GM20431 (cell line): ENCODE data around the gene GPRIN2.
"Not testable (repeated sequence)": the region's sequence is repeated elsewhere in the genome, so short reads cannot be mapped to it uniquely, and the experiment has no call there.

ENCODE experiments used
- in situ Hi-C: fragments of 300-500 bp; cut with MseI, MboI; formaldehyde crosslinking; loops from one replicate; pipeline ENCODE4 v1.15.0; 2020; ENCODE audit warnings: low sequenced_read_pairs; ENCODE audit not compliant: unreplicated experiment

The GPRIN2 gene

DNA sequence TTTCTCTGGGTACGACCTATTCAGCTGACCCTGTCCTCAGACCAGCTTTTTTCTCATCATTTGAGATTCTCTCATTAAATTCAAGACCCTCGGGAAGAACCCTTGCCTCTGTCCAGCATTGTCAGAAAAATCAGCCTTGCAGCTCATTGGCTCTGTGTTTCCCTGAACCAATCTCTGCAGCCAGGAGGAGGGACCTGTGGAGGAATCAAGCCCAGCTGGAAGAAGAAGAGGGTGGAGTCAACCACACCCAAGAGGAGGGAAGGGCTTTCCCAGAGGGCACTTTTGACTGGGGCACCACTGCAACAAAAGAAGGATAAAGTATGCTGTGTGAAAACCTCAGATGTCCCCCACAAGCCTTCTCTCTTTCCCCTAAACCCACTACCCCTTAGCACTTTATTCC is 14.2 kb upstream of the GPRIN2 start:
- in situ Hi-C loops: not testable (repeated sequence)

DNA sequence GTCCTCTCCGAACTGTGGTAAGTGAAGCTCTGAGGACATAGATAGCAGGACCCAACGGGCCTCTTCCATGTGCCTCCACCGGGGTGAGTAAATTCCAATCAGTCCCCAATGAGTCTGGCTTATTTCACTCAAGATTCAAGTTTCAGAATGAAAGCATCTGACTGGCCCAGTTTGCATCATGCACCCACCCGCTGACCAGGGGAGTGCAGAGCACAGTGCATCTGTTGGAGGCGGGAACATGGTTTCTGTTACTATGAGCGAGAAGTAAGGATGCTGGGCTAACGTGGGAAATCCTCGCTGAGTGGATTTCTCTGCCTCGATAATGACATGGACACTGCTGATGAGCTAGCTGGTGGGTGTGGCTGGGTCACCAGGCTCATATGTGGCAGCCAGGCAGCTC is 10.7 kb upstream of the GPRIN2 start:
- in situ Hi-C loops: not testable (repeated sequence)

GRCh38 chr10:46565591-46566332 is 9.3 kb upstream of the GPRIN2 start:
- in situ Hi-C loops: not testable (repeated sequence)

DNA sequence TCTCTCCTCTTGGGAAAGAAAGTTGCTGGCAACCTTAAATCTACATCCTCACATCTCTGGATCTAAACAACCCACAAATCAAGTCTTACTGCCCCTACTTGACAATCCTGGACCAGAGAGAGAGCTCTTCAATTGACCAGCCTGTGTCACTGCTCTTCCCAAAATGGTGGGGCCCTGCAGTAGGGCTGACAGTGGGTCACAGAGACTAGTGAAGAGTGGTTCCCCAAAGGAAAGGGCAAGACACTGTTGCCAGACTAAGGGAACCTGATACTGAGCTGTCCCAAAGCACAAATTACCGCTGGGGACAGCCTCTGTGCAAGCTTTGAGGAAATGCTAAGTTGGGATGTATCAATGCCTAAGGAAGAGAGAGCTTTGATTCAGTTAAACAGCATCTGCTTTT is 4.5 kb upstream of the GPRIN2 start:
- in situ Hi-C loops: no loop called here

GRCh38 chr10:46560381-46560780 is 3.9 kb upstream of the GPRIN2 start:
- in situ Hi-C loops: no loop called here

GRCh38 chr10:46559231-46559671 is 2.8 kb upstream of the GPRIN2 start:
- in situ Hi-C loops: no loop called here

DNA sequence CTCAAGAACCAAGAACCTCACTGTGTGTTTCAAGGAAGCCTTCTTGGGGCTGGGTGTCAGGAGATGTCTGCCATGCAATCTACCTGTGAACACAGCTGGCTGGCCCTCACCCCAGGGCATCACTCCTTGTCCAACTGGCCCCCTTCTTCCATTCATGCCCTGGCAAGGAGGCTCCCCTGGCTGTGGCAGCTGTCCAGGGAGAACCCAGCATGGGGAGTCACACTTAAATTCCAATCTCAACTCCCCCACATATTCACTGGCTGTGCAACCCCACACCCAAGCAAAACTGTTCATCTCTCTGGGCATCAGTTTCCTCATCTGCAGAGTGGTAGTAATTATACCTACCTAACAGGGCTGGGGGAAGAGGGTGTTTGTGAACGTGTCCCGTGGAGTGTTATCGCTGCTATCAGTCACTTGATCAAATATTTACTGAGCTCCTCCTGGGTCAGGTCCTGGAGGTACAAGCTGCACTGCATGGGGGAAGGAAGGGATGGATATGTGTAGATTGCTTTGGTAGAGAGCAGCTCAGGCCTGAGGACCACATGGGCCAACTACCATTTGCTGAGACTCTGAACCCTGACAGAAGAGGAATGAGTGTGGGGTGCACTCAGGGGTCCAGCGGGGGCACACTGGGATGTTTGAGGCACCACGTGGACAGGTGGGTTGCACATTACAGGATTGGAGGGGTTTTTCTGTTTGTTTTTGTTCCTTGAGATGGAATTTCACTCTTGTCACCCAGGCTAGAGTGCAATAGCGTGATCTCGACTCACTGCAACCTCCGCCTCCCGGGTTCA is 2.1 kb upstream of the GPRIN2 start:
- in situ Hi-C loops: no loop called here

- in situ Hi-C loops: no loop called here
Observed at GRCh38 chr10:46558122-46558391, 1.6 kb upstream of the GPRIN2 start.

DNA sequence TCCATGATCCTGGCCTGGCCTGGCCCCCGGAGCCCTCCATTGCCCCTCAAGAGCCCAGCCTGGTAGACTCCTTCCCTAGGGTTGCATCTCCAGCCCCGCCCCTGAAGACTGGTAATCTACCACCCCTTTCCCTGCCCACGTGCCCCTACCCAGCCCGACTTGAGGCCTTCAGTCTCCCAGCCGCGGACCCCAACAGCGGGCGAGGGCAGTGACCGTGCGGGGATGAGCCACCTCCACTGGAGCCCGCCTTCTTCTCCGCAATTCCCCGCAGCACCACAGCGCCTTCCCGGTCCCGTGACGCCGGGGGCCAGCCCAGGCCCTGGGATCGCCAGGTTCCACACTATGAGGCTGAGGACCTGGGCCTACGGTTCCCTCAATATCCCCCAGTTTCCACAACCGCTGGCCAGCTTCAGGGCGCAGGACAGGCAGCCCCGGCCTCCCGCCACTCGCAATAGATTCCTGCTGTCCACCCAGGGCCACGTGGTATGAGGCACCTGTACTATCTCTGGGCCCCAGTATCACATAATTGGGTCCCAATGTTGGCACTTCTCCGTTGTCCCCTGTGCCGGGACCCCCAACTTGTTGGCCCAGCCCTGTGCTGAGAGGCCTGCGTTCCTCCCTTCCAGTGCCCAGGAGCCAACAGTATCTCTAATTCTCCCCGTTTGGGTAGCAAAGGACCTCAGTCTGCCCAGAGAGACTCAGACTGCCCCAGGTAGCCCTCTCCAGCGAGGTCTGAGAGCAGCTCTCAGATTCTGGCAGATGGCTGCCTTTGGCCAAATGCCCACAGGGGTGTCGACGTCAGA is 1.1 kb upstream of the GPRIN2 start:
- in situ Hi-C loops: no loop called here

GRCh38 chr10:46555713-46556514 is 544 bp downstream of the GPRIN2 start:
- in situ Hi-C loops: no loop called here

- in situ Hi-C loops: no loop called here
Observed at GRCh38 chr10:46555366-46555712, 1.1 kb downstream of the GPRIN2 start.

GRCh38 chr10:46554166-46554781 is 2.2 kb downstream of the GPRIN2 start:
- in situ Hi-C loops: no loop called here

DNA sequence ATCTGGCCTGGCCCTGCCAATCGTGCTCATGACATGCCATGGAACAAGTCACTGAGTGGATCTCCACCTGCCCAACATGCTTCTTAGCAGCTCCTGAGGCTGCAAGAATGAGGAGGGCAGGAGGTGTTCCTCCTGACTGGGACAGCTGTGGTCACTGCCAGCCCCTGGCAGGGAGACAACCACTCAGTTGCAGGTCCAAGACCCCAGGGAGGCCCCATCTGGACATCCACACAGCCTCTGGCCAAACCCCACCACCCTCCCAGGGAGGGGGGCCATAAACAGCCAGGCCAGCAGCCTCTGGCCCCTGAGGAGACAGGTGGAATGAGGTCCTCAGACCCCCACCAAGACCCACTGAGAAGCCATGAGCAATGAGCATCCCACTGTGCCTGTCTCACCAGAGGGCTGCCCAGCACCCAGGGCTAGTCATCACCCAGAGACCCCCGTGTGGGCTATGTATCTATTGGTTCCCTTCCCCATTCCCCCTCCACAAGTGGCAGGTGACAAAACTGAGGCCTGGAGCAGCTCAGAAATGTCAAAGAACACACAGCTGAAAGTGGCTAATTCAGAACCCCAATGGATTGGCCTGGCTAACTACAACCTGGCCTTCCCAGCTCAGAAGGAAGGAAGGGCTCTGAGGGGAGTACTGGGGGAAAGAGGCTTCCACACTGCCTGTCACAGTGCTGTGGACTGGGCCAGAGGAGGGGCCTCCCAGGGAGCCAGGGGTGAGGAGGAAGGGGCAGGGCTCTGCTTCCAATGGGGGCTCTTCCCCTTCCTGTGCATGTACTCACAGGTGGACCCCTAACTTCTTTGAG is 3.0 kb downstream of the GPRIN2 start:
- in situ Hi-C loops: no loop called here

- in situ Hi-C loops: no loop called here
Observed at GRCh38 chr10:46552526-46553237, 3.8 kb downstream of the GPRIN2 start.

GRCh38 chr10:46551701-46552525 is 4.5 kb downstream of the GPRIN2 start:
- in situ Hi-C loops: no loop called here

GRCh38 chr10:46550795-46551700 is 5.4 kb downstream of the GPRIN2 start:
- in situ Hi-C loops: no loop called here
